SK-N-SH (cell line): Measurements from ENCODE around the gene DVL1.

ENCODE experiments used
- CTCF ChIP-seq: fragments of 200-600 bp; sonication (generic); IDR thresholded peaks from 2 replicates; pipeline ENCODE4 v1.6.1; 2017; ENCODE audit warnings: antibody characterized with exemption, mild to moderate bottlenecking, moderate library complexity
- EP300 ChIP-seq, 2 experiments: IDR thresholded peaks; 2 replicates each; pipeline versions ENCODE4 v1.4.0 to v1.6.1; 2012; ENCODE audit warnings: borderline replicate concordance in 1 of 2, low read depth in 1 of 2, low read length in 1 of 2
- EZH2phosphoT487 ChIP-seq: fragments of 200-600 bp; sonication (generic); IDR thresholded peaks from 2 replicates; pipeline ENCODE4 v1.6.1; 2017; ENCODE audit warnings: low read depth, mixed run types, mild to moderate bottlenecking, antibody characterized with exemption, moderate library complexity, borderline replicate concordance
- FOXJ3 ChIP-seq: sonication (generic); formaldehyde crosslinking; IDR thresholded peaks from 2 replicates; pipeline ENCODE4 v1.5.1; 2020; ENCODE audit warnings: mild to moderate bottlenecking, missing genetic modification reagents
- NFIC ChIP-seq: IDR thresholded peaks from 2 replicates; pipeline ENCODE4 v1.4.0; 2012; ENCODE audit warnings: borderline replicate concordance
- NRF1 ChIP-seq: IDR thresholded peaks from 2 replicates; pipeline ENCODE4 v1.6.1; 2012; ENCODE audit warnings: low read depth, mild to moderate bottlenecking, low read length
- RAD21 ChIP-seq: IDR thresholded peaks from 2 replicates; pipeline ENCODE4 v1.6.1; 2012; ENCODE audit warnings: mild to moderate bottlenecking, low read length
- RCOR1 ChIP-seq: fragments of 150-350 bp; IDR thresholded peaks from 2 replicates; pipeline ENCODE4 v1.6.1; 2017; ENCODE audit warnings: antibody characterized with exemption, low read length
- RFX5 ChIP-seq: IDR thresholded peaks from 2 replicates; pipeline ENCODE4 v1.6.1; 2012; ENCODE audit warnings: mild to moderate bottlenecking, improper control_type of control experiment, low read length
- SMC3 ChIP-seq: IDR thresholded peaks from 2 replicates; pipeline ENCODE4 v1.6.1; 2012; ENCODE audit warnings: low read depth, low read length, improper control_type of control experiment
- TF ChIP-seq, protein P1 (sequence below): IDR thresholded peaks from 2 replicates; pipeline ENCODE4 v1.4.0; 2012; ENCODE audit warnings: low read depth

GRCh38 chr1:1361982-1362423 lies 12.8 kb upstream of the DVL1 start:
- TF ChIP-seq CTCF (no peak), NFIC (no peak), EZH2phosphoT487 (no peak), EP300 (IDR thresholded peaks at IDR 0.05; ENCODE audit: borderline replicate concordance in 1 of 2, low read depth in 1 of 2, low read length in 1 of 2) (no peak), FOXJ3 (CRISPR knock-in tag) (no peak), NRF1 (no peak), SMC3 (no peak), RAD21 (no peak), RFX5 (no peak), RCOR1 (no peak)
- TF ChIP-seq, protein P1, sequence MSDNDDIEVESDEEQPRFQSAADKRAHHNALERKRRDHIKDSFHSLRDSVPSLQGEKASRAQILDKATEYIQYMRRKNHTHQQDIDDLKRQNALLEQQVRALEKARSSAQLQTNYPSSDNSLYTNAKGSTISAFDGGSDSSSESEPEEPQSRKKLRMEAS, result no peak
